Sigmoid colon (tissue), 7 donors: Measurements from ENCODE around the gene HMGN1. TPM values are rescaled to one million over a fixed set of nuclear protein-coding genes. Genes with fewer than 3 reads are reported as not detected.
A peak's percentile ranks its signal among the peaks of the same experiment; 100 is the strongest.

Source experiments
- DNase-seq: peaks from one replicate; pipeline ENCODE4 v3.0.0-alpha.2; 2019
- H3K27ac ChIP-seq, 4 donors: fragments of 200-600 bp; sonication (generic); one replicate each; pipeline ENCODE4 v1.5.1; 2016 to 2019; ENCODE audit warnings: mild to moderate bottlenecking in 1 of 4
- H3K27me3 ChIP-seq, 3 donors: fragments of 200-600 bp; sonication (generic); one replicate each; pipeline ENCODE4 v1.5.1; 2019; ENCODE audit warnings: mild to moderate bottlenecking in 1 of 3
- H3K36me3 ChIP-seq, 4 donors: fragments of 200-600 bp; sonication (generic); one replicate each; pipeline ENCODE4 v1.5.1; 2016 to 2019
- H3K4me1 ChIP-seq, 4 donors: fragments of 200-600 bp; sonication (generic); one replicate each; pipeline ENCODE4 v1.5.1; 2017 to 2019
- H3K4me3 ChIP-seq, 4 donors: fragments of 200-600 bp; sonication (generic); one replicate each; pipeline ENCODE4 v1.5.1; 2017 to 2019; ENCODE audit warnings: mild to moderate bottlenecking in 2 of 4, moderate library complexity in 1 of 4
- H3K9me3 ChIP-seq, 4 donors: fragments of 200-600 bp in 3 of 4; sonication (generic) in 3 of 4; one replicate each; pipeline versions ENCODE4 v1.5.1 to v1.6.1; 2013 to 2019
- EP300 ChIP-seq, 4 donors: sonication (generic); formaldehyde crosslinking; IDR thresholded peaks; one replicate each; pipeline ENCODE4 v1.6.1; 2017; ENCODE audit warnings: antibody characterized with exemption in 4 of 4
- POLR2A ChIP-seq, 2 donors: fragments of 450-650 bp; IDR thresholded peaks; one replicate each; pipeline ENCODE4 v1.6.1; 2016; ENCODE audit warnings: antibody characterized with exemption in 2 of 2, mild to moderate bottlenecking in 2 of 2, moderate library complexity in 2 of 2
- POLR2AphosphoS5 ChIP-seq, 4 donors: sonication (generic); formaldehyde crosslinking; IDR thresholded peaks; one replicate each; pipeline ENCODE4 v1.6.1; 2017; ENCODE audit warnings: antibody characterized with exemption in 4 of 4
- WGBS, 2 donors: extraction: QIAGEN DNeasy Blood & Tissue Kit; methylation state at CpG; one replicate each; pipeline ENCODE4 v1.1.7; 2013; 5-methylcytosine and 5-hydroxymethylcytosine counted together
- intact Hi-C: fragments of 100-400 bp; cut with DNase I; formaldehyde crosslinking; loops from one replicate; pipeline ENCODE4 v1.15.1; 2023
- polyA plus RNA-seq, 3 donors: library from polyadenylated mRNA; stranded (reverse); fragments of 200-250 nt; gene quantifications; one replicate each; pipeline ENCODE4 v1.2.3, GENCODE V29; 2013
- total RNA-seq, 4 donors: library from RNA; depleted of rRNA; stranded (reverse); fragments of >200 nt; gene quantifications; one replicate each; pipeline ENCODE4 v1.1.0, GENCODE V29; 2016
- TF ChIP-seq, protein P1 (sequence below), 4 experiments: fragments of 450-650 bp in 3 of 4; fragments of 200-600 bp in 1 of 4; IDR thresholded peaks; one replicate each; pipeline ENCODE4 v1.5.1; 2016 to 2019; ENCODE audit warnings: antibody characterized with exemption in 4 of 4, mild to moderate bottlenecking in 3 of 4, moderate library complexity in 2 of 4
- donor health status: healthy with polysubstance abuse.
- donor health status: Bipolar disorder and iron deficiency.
- donor health status: healthy.

The HMGN1 gene
- total and polyA plus RNA-seq, 7 donors, result 48.2 to 191 (median 73.3) TPM

DNA sequence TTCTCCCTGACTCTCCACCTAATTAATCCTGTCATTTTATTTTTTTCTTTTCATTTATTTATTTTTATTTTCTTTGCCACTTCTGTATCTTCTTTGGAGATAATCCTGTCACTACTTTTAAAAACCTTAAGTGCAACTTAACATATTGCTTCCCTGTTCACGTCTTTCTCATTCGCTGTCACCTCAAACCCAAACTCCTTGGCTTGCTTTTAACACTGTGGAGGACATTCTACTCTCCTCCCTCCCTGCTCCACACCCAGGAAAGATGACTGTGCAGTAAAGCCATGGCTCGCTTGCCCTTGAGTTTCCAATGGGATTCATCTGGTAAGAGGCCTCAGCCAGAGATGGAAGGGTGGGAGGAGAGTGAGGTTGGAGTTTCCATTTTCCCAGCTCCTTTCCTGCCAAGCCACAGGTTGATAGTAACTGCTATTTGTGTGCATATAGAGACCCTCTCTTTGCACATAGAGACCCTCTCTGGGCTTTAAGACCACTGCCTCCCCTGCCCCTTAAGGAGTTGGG, 29.0 kb downstream of the HMGN1 start:
- H3K27me3 ChIP-seq, result no peaks in the 10 kb centered on the region
- H3K4me3 ChIP-seq, result no peak overlapping the region
- H3K27ac ChIP-seq, result peak overlapping the region; percentile 72 to 84 (median 76)
- peaks cover 0 to 27% (median 19%) of the 10 kb centered on the region in 4 donors for H3K4me1 ChIP-seq
- intact Hi-C loops, result no loop called here
- TF ChIP-seq, protein P1, sequence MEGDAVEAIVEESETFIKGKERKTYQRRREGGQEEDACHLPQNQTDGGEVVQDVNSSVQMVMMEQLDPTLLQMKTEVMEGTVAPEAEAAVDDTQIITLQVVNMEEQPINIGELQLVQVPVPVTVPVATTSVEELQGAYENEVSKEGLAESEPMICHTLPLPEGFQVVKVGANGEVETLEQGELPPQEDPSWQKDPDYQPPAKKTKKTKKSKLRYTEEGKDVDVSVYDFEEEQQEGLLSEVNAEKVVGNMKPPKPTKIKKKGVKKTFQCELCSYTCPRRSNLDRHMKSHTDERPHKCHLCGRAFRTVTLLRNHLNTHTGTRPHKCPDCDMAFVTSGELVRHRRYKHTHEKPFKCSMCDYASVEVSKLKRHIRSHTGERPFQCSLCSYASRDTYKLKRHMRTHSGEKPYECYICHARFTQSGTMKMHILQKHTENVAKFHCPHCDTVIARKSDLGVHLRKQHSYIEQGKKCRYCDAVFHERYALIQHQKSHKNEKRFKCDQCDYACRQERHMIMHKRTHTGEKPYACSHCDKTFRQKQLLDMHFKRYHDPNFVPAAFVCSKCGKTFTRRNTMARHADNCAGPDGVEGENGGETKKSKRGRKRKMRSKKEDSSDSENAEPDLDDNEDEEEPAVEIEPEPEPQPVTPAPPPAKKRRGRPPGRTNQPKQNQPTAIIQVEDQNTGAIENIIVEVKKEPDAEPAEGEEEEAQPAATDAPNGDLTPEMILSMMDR (IDR thresholded peaks at IDR 0.05), result no peak
- TF ChIP-seq POLR2A (IDR thresholded peaks at IDR 0.05) (no peak), POLR2AphosphoS5 (IDR thresholded peaks at IDR 0.05) (no peak), EP300 (IDR thresholded peaks at IDR 0.05) (no peak)
- no peak for DNase-seq
- no peaks in the 10 kb centered on the region for H3K9me3 ChIP-seq
- WGBS, 2 donors, result 93 to 95% methylated on average over 3 of the region's 3 CpGs
- H3K36me3 ChIP-seq, result no peaks in the 10 kb centered on the region

DNA sequence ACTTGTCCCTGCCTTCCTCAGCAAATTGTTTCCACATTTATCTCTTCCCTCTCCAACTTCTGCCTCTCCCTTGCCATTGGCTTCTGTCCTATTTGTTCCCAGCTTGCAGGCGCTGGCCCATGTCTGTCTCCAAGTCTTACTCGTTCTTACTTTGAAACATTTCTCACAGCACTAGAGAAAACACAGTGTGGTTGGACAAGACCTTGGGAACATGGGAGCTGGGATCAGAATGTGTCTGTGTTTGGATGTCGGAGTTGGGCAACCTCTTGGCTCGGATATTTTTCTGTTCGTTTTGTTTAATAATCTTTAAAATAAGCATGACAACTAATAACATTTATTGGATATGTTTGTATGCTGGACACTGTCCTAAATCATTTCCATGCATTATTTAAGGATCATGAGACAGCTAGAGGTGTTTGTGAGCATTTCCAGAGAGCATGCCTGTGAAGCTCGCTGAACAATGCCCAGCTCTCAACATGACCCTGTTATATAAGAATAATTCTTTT, 29.6 kb downstream of the HMGN1 start:
- Histone ChIP-seq H3K4me1 (peaks cover 0 to 32% (median 24%) of the 10 kb centered on the region in 4 donors), H3K4me3 (no peak overlapping the region), H3K36me3 (no peaks in the 10 kb centered on the region), H3K27ac (peak overlapping the region; percentile 72 to 84 (median 76)), H3K27me3 (no peaks in the 10 kb centered on the region), H3K9me3 (no peaks in the 10 kb centered on the region)
- intact Hi-C loops, result no loop called here
- TF ChIP-seq POLR2A (IDR thresholded peaks at IDR 0.05), result no peak
- peak; percentile 24 to 79 (median 31) for TF ChIP-seq EP300 (IDR thresholded peaks at IDR 0.05)
- peak; percentile 58 to 83 (median 80) for TF ChIP-seq POLR2AphosphoS5 (IDR thresholded peaks at IDR 0.05)
- 81 to 89% methylated on average over 6 of the region's 6 CpGs for WGBS, 2 donors
- peak; percentile 84 for DNase-seq

DNA sequence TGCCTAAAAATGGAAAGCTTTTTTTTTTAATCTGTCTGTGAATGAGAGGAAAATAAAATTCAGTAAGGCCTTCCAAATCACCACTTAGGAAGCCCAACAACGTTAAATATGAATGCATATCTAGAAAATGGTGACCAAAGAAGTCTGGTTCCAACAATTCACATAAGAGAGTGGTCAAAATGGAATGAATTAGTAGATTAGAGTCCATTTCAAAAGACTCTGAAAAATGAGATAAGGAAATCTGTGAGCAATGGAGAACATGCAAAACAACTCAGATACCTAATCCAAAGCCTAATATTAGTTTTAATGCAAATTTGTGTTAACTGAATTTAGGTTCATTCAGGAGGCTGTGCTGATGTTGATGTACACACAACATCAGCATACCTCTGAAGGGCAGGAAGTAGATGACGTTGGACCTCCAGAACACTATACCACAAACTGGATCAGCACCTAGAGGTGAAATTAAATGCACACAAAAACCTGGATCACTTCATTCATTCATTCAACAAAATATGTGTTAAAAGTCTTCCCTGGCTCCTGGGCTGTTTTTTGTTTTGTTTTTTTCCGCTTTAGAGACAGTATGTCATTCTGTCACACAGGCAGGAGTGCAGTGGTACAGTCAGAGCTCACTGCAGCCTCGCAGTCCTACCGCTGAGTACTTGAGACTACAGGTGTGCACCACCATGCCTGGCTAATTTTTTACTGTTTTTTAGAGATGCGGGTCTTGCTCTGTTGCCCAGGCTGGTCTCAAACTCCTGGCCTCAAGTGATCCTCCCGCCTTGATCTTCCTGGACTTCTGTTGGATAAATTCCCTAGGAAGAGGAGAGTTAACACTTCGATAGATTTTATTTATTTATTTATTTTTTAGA, 30.6 kb downstream of the HMGN1 start:
- Histone ChIP-seq H3K4me1 (peaks cover 0 to 32% (median 26%) of the 10 kb centered on the region in 4 donors), H3K36me3 (no peaks in the 10 kb centered on the region), H3K9me3 (no peaks in the 10 kb centered on the region), H3K27me3 (no peaks in the 10 kb centered on the region), H3K4me3 (no peak overlapping the region), H3K27ac (peak overlapping the region; percentile 72 to 84 (median 76))
- intact Hi-C loops, result no loop called here
- DNase-seq, result no peak
- no peak for TF ChIP-seq POLR2AphosphoS5 (IDR thresholded peaks at IDR 0.05)
- TF ChIP-seq, protein P1 (IDR thresholded peaks at IDR 0.05), result no peak
- TF ChIP-seq POLR2A (IDR thresholded peaks at IDR 0.05), result no peak
- TF ChIP-seq EP300 (IDR thresholded peaks at IDR 0.05), result no peak
- WGBS, 2 donors, result 84 to 85% methylated on average over 8 of the region's 8 CpGs

DNA sequence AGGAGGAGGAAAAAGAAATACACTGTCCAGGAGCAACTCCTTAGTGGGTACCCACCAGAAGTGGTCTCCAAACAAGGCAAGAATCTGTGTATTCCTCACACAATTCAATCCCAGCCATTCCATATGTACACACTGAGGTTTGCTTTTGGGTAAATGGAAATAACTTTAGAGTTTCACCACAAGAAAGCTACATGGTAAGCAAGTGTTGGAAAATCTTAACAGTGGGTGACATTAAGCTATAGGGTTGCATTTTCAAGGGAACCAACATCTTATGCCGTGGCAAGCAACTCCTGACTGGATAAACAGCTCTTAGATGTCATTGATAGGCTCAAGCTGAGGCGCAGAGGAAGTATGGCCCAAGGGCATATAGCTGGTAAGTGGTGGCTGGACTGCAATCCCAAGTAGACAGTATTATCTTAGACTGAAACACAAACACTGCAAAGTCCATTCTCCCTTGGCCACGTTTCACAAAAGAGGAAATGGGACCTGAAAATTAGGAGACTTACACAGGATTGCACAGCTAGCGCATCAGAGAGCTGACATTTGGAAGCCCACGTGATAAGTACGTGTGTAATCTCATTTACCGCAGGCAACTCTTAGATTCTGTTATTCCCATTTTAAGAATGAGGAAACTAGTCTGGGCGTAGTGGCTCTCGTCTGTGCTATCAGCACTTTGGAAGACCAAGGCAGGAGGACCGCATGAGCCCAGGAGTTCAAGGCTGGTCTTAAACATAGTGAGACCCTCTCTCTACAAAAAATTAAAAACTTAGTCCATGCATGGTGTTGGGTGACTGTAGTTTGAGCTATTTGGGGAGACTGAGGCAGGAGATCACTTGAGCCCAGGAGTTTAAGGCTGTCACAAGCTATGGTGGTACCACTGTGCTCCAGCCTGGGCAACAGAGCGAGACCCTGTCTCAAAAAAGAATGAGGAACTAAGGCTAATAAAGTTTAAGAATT, 31.5 kb downstream of the HMGN1 start:
- H3K9me3 ChIP-seq, result no peaks in the 10 kb centered on the region
- DNase-seq, result no peak
- H3K4me1 ChIP-seq, result peaks cover 0 to 32% (median 26%) of the 10 kb centered on the region in 4 donors
- H3K36me3 ChIP-seq, result no peaks in the 10 kb centered on the region
- H3K27me3 ChIP-seq, result no peaks in the 10 kb centered on the region
- intact Hi-C loops, result no loop called here
- TF ChIP-seq POLR2AphosphoS5 (IDR thresholded peaks at IDR 0.05) (no peak), EP300 (IDR thresholded peaks at IDR 0.05) (no peak), POLR2A (IDR thresholded peaks at IDR 0.05) (no peak)
- TF ChIP-seq, protein P1 (IDR thresholded peaks at IDR 0.05), result no peak
- H3K4me3 ChIP-seq, result no peak overlapping the region
- 45 to 73% methylated on average over 11 of the region's 11 CpGs for WGBS, 2 donors
- peak overlapping the region in 1 of 4 donors; percentile 42 for H3K27ac ChIP-seq
